K562 (cell line): ENCODE data around the gene CNTN2. TPM values are rescaled to one million over a fixed set of nuclear protein-coding genes. Genes with fewer than 3 reads are reported as not detected.

Experiments
- ARID1B ChIP-seq: fragments of 450-650 bp; IDR thresholded peaks from 2 replicates; pipeline ENCODE4 v1.6.1; 2016; ENCODE audit warnings: antibody characterized with exemption, mild to moderate bottlenecking, inconsistent platforms
- BCOR ChIP-seq: fragments of 450-650 bp; IDR thresholded peaks from 2 replicates; pipeline ENCODE4 v1.6.1; 2016
- FOXJ2 ChIP-seq: fragments of 200-800 bp; sonication (Bioruptor generic); IDR thresholded peaks from 2 replicates; pipeline ENCODE4 v1.6.1; 2016; ENCODE audit warnings: missing genetic modification characterization, missing compliant biosample characterization
- KLF6 ChIP-seq: fragments of 250-450 bp; sonication (Bioruptor Pico); IDR thresholded peaks from 2 replicates; pipeline ENCODE4 v1.4.0; 2020; ENCODE audit warnings: mild to moderate bottlenecking, moderate library complexity, borderline replicate concordance
- MGA ChIP-seq: fragments of 450-650 bp; IDR thresholded peaks from 2 replicates; pipeline ENCODE4 v1.6.1; 2016; ENCODE audit warnings: mild to moderate bottlenecking, moderate library complexity
- PRPF4 ChIP-seq: fragments of 200-400 bp; formaldehyde crosslinking; IDR thresholded peaks from one replicate; pipeline ENCODE4 v1.6.1; 2017; ENCODE audit warnings: low read length, low read depth, mild to moderate bottlenecking; ENCODE audit not compliant: insufficient read depth, poor library complexity, severe bottlenecking
- SNAPC5 ChIP-seq: fragments of 250-450 bp; sonication (Bioruptor Pico); IDR thresholded peaks from 2 replicates; pipeline ENCODE4 v1.8.0; 2021; ENCODE audit warnings: moderate library complexity, mild to moderate bottlenecking, inconsistent platforms
- SNRNP70 ChIP-seq: fragments of 200-400 bp; formaldehyde crosslinking; optimal IDR thresholded peaks from 2 replicates; pipeline ENCODE3; 2017; ENCODE audit warnings: low read depth, low read length
- TAL1 ChIP-seq: fragments of 450-650 bp; IDR thresholded peaks from 2 replicates; pipeline ENCODE4 v1.6.1; 2016; ENCODE audit warnings: mild to moderate bottlenecking
- ZNF165 ChIP-seq: fragments of 250-450 bp; sonication (Bioruptor Pico); IDR thresholded peaks from 2 replicates; pipeline ENCODE4 v1.4.0; 2020; ENCODE audit warnings: borderline replicate concordance
- ZNF347 ChIP-seq: fragments of 450-650 bp; formaldehyde crosslinking; IDR thresholded peaks from 2 replicates; pipeline ENCODE4 v1.4.0; 2020; ENCODE audit warnings: low read depth, mild to moderate bottlenecking, moderate library complexity
- ZNF717 ChIP-seq: fragments of 250-450 bp; sonication (Bioruptor Pico); IDR thresholded peaks from 2 replicates; pipeline ENCODE4 v1.5.0; 2021
- polyA plus RNA-seq, 8 experiments: library from polyadenylated mRNA; depleted of rRNA in 4 of 8; stranded (reverse) in 5 of 8; unstranded in 3 of 8; fragments of >200 nt; fragmentation: Nextera tagmentation in 2 of 8; fragmentation: Illumina TruSeq in 1 of 8; extraction: Ambion mirVana in 2 of 8; extraction: Trizol in 1 of 8; gene quantifications; 2 replicates each; pipeline versions ENCODE4 v1.2.1 to v1.2.3, GENCODE V29; 2011 to 2014; ENCODE audit warnings: inconsistent platforms in 1 of 8, missing spikeins in 1 of 8
- total RNA-seq, 7 experiments: library from RNA; depleted of rRNA in 6 of 7; stranded (reverse); fragments of >200 nt in 6 of 7; fragmentation: Illumina TruSeq in 2 of 7; extraction: Trizol in 2 of 7; gene quantifications; 2 replicates each; pipeline versions ENCODE4 v1.2.1 to v1.2.3, GENCODE V29; 2011 to 2021; ENCODE audit warnings: low replicate concordance in 1 of 7
- TF ChIP-seq, protein P1 (sequence below): fragments of 450-650 bp; formaldehyde crosslinking; IDR thresholded peaks from 2 replicates; pipeline ENCODE4 v1.4.0; 2020; ENCODE audit warnings: mild to moderate bottlenecking, moderate library complexity
- TF ChIP-seq, protein P2 (sequence below): fragments of 450-650 bp; formaldehyde crosslinking; IDR thresholded peaks from 2 replicates; pipeline ENCODE4 v1.4.0; 2022; ENCODE audit warnings: missing genetic modification characterization

Gene CNTN2
- total and polyA plus RNA-seq, 9 of the 15 experiments (the other 6 are each of a cell fraction or from before 2014, with no cell fraction given): not detected

- TF ChIP-seq MGA: peak; percentile 55; the same call in 1 of the 2 replicates
- no peak for TF ChIP-seq ZNF165 (CRISPR knock-in tag)
- 0 out of 2 replicates have a peak, but pooled peaks have one; percentile 40 for TF ChIP-seq KLF6 (CRISPR knock-in tag)
- TF ChIP-seq, protein P1, sequence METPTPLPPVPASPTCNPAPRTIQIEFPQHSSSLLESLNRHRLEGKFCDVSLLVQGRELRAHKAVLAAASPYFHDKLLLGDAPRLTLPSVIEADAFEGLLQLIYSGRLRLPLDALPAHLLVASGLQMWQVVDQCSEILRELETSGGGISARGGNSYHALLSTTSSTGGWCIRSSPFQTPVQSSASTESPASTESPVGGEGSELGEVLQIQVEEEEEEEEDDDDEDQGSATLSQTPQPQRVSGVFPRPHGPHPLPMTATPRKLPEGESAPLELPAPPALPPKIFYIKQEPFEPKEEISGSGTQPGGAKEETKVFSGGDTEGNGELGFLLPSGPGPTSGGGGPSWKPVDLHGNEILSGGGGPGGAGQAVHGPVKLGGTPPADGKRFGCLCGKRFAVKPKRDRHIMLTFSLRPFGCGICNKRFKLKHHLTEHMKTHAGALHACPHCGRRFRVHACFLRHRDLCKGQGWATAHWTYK (CRISPR knock-in tag): peak; percentile 68; the same call in 1 of the 2 replicates
- no peak for TF ChIP-seq SNAPC5 (CRISPR knock-in tag)
- TF ChIP-seq ZNF717 (CRISPR knock-in tag): no peak
- TF ChIP-seq TAL1: peak; percentile 65
- no peak for TF ChIP-seq SNRNP70
- TF ChIP-seq FOXJ2: peak; percentile 97
- TF ChIP-seq ARID1B: peak; percentile 71
- TF ChIP-seq, protein P2, sequence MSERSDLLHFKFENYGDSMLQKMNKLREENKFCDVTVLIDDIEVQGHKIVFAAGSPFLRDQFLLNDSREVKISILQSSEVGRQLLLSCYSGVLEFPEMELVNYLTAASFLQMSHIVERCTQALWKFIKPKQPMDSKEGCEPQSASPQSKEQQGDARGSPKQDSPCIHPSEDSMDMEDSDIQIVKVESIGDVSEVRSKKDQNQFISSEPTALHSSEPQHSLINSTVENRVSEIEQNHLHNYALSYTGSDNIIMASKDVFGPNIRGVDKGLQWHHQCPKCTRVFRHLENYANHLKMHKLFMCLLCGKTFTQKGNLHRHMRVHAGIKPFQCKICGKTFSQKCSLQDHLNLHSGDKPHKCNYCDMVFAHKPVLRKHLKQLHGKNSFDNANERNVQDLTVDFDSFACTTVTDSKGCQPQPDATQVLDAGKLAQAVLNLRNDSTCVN (CRISPR knock-in tag): no peak
- TF ChIP-seq ZNF347: 0 out of 2 replicates have a peak, but pooled peaks have one; percentile 29
- TF ChIP-seq BCOR: peak; percentile 67
- no peak for TF ChIP-seq PRPF4
Observed at GRCh38 chr1:205121660-205122488, 78.9 kb downstream of the CNTN2 start, which contains the start of gene RBBP5 (continued).
